HEK293T (cell line): ENCODE data around the gene DOCK7.

Experiments used
- FOXK2 ChIP-seq: fragments of 450-650 bp; IDR thresholded peaks from 2 replicates; pipeline ENCODE4 v1.6.1; 2016; ENCODE audit warnings: mild to moderate bottlenecking
- SP1 ChIP-seq: fragments of 450-650 bp; IDR thresholded peaks from 2 replicates; pipeline ENCODE4 v1.6.1; 2017
- SUZ12 ChIP-seq: fragments of 450-650 bp; IDR thresholded peaks from 2 replicates; pipeline ENCODE4 v1.6.1; 2016; ENCODE audit warnings: mild to moderate bottlenecking

DNA sequence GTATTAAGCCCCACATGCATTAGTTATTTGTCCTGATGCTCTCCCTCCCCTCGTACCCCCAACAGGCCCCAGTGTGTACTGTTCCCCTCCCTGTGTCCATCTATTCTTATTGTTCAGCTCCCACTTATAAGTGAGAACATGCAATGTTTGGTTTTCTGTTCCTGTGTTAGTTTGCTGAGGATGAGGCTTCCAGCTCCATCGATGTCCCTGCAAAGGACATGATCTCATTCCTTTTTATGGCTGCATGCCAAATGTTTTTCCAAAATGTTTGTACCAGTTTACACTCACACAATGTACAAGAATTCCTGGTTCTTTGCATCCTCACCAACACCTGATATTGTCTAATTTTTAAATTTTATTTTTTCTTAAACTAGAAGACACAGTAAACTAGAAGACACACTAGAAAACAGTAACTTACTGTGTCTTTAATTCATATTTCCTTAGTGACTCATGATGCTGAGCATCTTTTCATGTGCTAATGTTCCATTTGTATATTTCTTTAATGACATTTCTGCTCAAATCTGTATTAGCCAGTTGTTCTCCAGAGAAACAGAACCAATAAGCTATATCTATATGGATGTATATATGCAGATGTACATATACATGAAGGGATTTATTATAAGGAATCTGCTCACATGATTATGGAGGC lies 270.7 kb downstream of the DOCK7 start:
- TF ChIP-seq SUZ12 (no peak), FOXK2 (no peak), SP1 (no peak)
